H1 (cell line): ENCODE results near the gene ZRANB3. TPM values are rescaled to one million over a fixed set of nuclear protein-coding genes. Genes with fewer than 3 reads are reported as not detected.

Experiments
- CTBP2 ChIP-seq: IDR thresholded peaks from 2 replicates; pipeline ENCODE4 v1.7.0; 2011; ENCODE audit warnings: borderline replicate concordance, mild to moderate bottlenecking, moderate library complexity, mixed read lengths, low read length; ENCODE audit not compliant: insufficient read depth, insufficient read length
- E2F6 ChIP-seq: IDR thresholded peaks from 2 replicates; pipeline ENCODE4 v1.6.1; 2012; ENCODE audit warnings: inconsistent platforms
- MAX ChIP-seq: IDR thresholded peaks from 2 replicates; pipeline ENCODE4 v1.6.1; 2012; ENCODE audit warnings: inconsistent platforms
- NANOG ChIP-seq: IDR thresholded peaks from 2 replicates; pipeline ENCODE4 v1.6.1; 2011; ENCODE audit warnings: low read length, low read depth, mild to moderate bottlenecking, inconsistent platforms; ENCODE audit not compliant: insufficient read depth, poor library complexity, severe bottlenecking
- TAF7 ChIP-seq: optimal IDR thresholded peaks from 2 replicates; pipeline ENCODE3; 2011; ENCODE audit warnings: low read depth, mild to moderate bottlenecking, inconsistent platforms, low read length, moderate library complexity, borderline replicate concordance
- polyA plus RNA-seq, 7 experiments: library from polyadenylated mRNA; depleted of rRNA in 3 of 7; stranded (reverse) in 5 of 7; unstranded in 2 of 7; fragments of >200 nt in 5 of 7; fragments of 200-250 nt in 2 of 7; gene quantifications; 1 replicate in 5 of 7; 2 replicates in 1 of 7; 4 replicates in 1 of 7; pipeline versions ENCODE4 v1.2.1 to v1.2.3, GENCODE V29; 2011 to 2013; ENCODE audit warnings: missing spikeins in 2 of 7, mixed read lengths in 2 of 7
- total RNA-seq: library from RNA; stranded (reverse); fragmentation: NEBNext Ultra II Directional; extraction: Animal tissue kit (Norgen Biotek cat#: 25700); gene quantifications from 2 replicates; pipeline ENCODE4 v1.2.1, GENCODE V29; 2021

Gene ZRANB3
- total and polyA plus RNA-seq, 2 of the 8 experiments (the other 6 are each of a cell fraction or from before 2014, with no cell fraction given), result 4.5 to 19.3 TPM

GRCh38 chr2:135154962-135155361, 376.1 kb downstream of the ZRANB3 start (continued):
- TF ChIP-seq NANOG (no peak), MAX (no peak), CTBP2 (no peak), TAF7 (no peak), E2F6 (no peak)
- TF ChIP-seq, all 59 proteins: peak for 0
